ENCODE results near the gene ST6GALNAC6. TPM values are rescaled to one million over a fixed set of nuclear protein-coding genes. Genes with fewer than 3 reads are reported as not detected.
"Not testable (repeated sequence)": the region's sequence is repeated elsewhere in the genome, so short reads cannot be mapped to it uniquely, and the experiment has no call there.

The ST6GALNAC6 gene
- total and polyA plus RNA-seq, 10 of the 15 experiments (the other 5 are each of a cell fraction or from before 2014, with no cell fraction given), result 0.40 to 27.0 (median 16.8) TPM

- Histone ChIP-seq H3K27ac (ENCODE audit: control insufficient read depth, insufficient read depth) (no peak overlapping the region), H3K4me3 (no peak overlapping the region), H2AFZ (ENCODE audit: control insufficient read depth, low read depth, low read length) (no peak overlapping the region), H4K20me1 (ENCODE audit: control insufficient read depth, insufficient read depth) (no peaks in the 10 kb centered on the region), H3K9ac (ENCODE audit: control insufficient read depth, insufficient read depth, low read length) (no peak overlapping the region), H3K4me2 (ENCODE audit: control insufficient read depth, insufficient read depth) (no peak overlapping the region), H3K9me3 (replicated peaks; ENCODE audit: control insufficient read depth, insufficient read depth, low read length) (no peaks in the 10 kb centered on the region), H3K27me3 (replicated peaks in 1 of 2; ENCODE audit: control insufficient read depth in 2 of 2, insufficient read depth in 2 of 2, low read length in 1 of 2) (no peaks in the 10 kb centered on the region; a peak in 1 of 4 replicates), H3K79me2 (ENCODE audit: control insufficient read depth, insufficient read depth, low read length) (no peaks in the 10 kb centered on the region), H3K4me1 (ENCODE audit: control insufficient read depth, insufficient read depth, low read length) (no peaks in the 10 kb centered on the region; the same call in 1 of the 2 replicates), H3K36me3 (ENCODE audit: control insufficient read depth in 2 of 2, insufficient read depth in 2 of 2, low read length in 1 of 2) (no peaks in the 10 kb centered on the region)
- FAIRE-seq, result no peak
- intact Hi-C loops (cut with micrococcal nuclease; ENCODE audit: unreplicated experiment) (no loop called here), in situ Hi-C loops (cut with MboI) (no loop called here)
- WGBS (ENCODE audit: insufficient coverage, insufficient replicate concordance, low lambda C conversion rate, missing lambda C conversion rate), result 40% methylated on average over 4 of the region's 4 CpGs
- DNase-seq (ENCODE audit: low read depth, low spot score), result no peak
- TF ChIP-seq HDAC2 (IDR thresholded peaks at IDR 0.05) (no peak), CBFB (IDR thresholded peaks at IDR 0.05; ENCODE audit: low read depth) (no peak), TCF3 (IDR thresholded peaks at IDR 0.05; ENCODE audit: borderline replicate concordance, insufficient read depth, low read depth, low read length) (no peak), CHD4 (IDR thresholded peaks at IDR 0.05) (no peak)
- peak; percentile 25; the same call in 1 of the 3 replicates for ATAC-seq
- ChIA-PET POLR2A (interaction anchor here (0.6 kb wide), 1 partner anchor 157 kb away, joined by 3 read pairs; no protein-coding TSS in a partner anchor), SMC1A (ENCODE audit: uncharacterized antibody, unreplicated experiment) (no interaction called here), CTCF (no interaction called here), RAD21 (ENCODE audit: unreplicated experiment) (interaction anchor here (1.8 kb wide), 1 partner anchor 33 kb away, joined by 5 read pairs; no protein-coding TSS in a partner anchor)
- BruUV-seq (replicated peaks), result no TSS peak
Observed at GRCh38 chr9:127837346-127837745, 62.1 kb downstream of the ST6GALNAC6 start.

- H3K9ac ChIP-seq (ENCODE audit: control insufficient read depth, insufficient read depth, low read length); intact Hi-C loops (cut with micrococcal nuclease; ENCODE audit: unreplicated experiment); H3K27ac ChIP-seq (ENCODE audit: control insufficient read depth, insufficient read depth); H3K4me1 ChIP-seq (ENCODE audit: control insufficient read depth, insufficient read depth, low read length); in situ Hi-C loops (cut with MboI); H3K9me3 ChIP-seq (replicated peaks; ENCODE audit: control insufficient read depth, insufficient read depth, low read length); FAIRE-seq; H2AFZ ChIP-seq (ENCODE audit: control insufficient read depth, low read depth, low read length); H3K4me2 ChIP-seq (ENCODE audit: control insufficient read depth, insufficient read depth); H4K20me1 ChIP-seq (ENCODE audit: control insufficient read depth, insufficient read depth); H3K27me3 ChIP-seq (replicated peaks in 1 of 2; ENCODE audit: control insufficient read depth in 2 of 2, insufficient read depth in 2 of 2, low read length in 1 of 2); BruUV-seq (replicated peaks); SMC1A ChIA-PET (ENCODE audit: uncharacterized antibody, unreplicated experiment); H3K36me3 ChIP-seq (ENCODE audit: control insufficient read depth in 2 of 2, insufficient read depth in 2 of 2, low read length in 1 of 2); CTCF ChIA-PET; RAD21 ChIA-PET (ENCODE audit: unreplicated experiment); DNase-seq (ENCODE audit: low read depth, low spot score); H3K4me3 ChIP-seq; ATAC-seq; H3K79me2 ChIP-seq (ENCODE audit: control insufficient read depth, insufficient read depth, low read length): not testable (repeated sequence)
- WGBS (ENCODE audit: insufficient coverage, insufficient replicate concordance, low lambda C conversion rate, missing lambda C conversion rate), result 77% methylated on average over 3 of the region's 3 CpGs
- POLR2A ChIA-PET, result interaction anchor here (0.6 kb wide), 1 partner anchor 156 kb away, joined by 3 read pairs; no protein-coding TSS in a partner anchor
Observed at GRCh38 chr9:127836561-127836960, 62.8 kb downstream of the ST6GALNAC6 start.

All from GM12878 (cell line).